T follicular helper cell (primary cell): ENCODE data around the gene STK31.
"Not testable (repeated sequence)": the region's sequence is repeated elsewhere in the genome, so short reads cannot be mapped to it uniquely, and the experiment has no call there.

Experiments
- DNase-seq: peaks from one replicate; pipeline ENCODE4 v3.0.0-alpha.2; 2020; ENCODE audit warnings: low read depth

Gene STK31

GRCh38 chr7:23788843-23789242, 78.8 kb downstream of the STK31 start:
- no peak for DNase-seq

- no peak for DNase-seq
Observed at GRCh38 chr7:23791721-23792120, 81.7 kb downstream of the STK31 start.

GRCh38 chr7:23802720-23803397, 92.8 kb downstream of the STK31 start:
- DNase-seq, result no peak

GRCh38 chr7:23804707-23805106, 94.7 kb downstream of the STK31 start:
- no peak for DNase-seq

GRCh38 chr7:23808421-23808820, 98.4 kb downstream of the STK31 start:
- DNase-seq, result no peak

GRCh38 chr7:23810099-23810498, 100.1 kb downstream of the STK31 start:
- DNase-seq, result no peak

- DNase-seq, result no peak
Observed at GRCh38 chr7:23811540-23811939, 101.5 kb downstream of the STK31 start.

GRCh38 chr7:23828125-23828524, 118.1 kb downstream of the STK31 start:
- DNase-seq, result not testable (repeated sequence)

- DNase-seq, result not testable (repeated sequence)
Observed at GRCh38 chr7:23832733-23833132, 122.7 kb downstream of the STK31 start.

GRCh38 chr7:23833405-23833804, 123.4 kb downstream of the STK31 start:
- no peak for DNase-seq

GRCh38 chr7:23844837-23845236, 134.8 kb downstream of the STK31 start:
- not testable (repeated sequence) for DNase-seq

GRCh38 chr7:23852135-23852534, 142.1 kb downstream of the STK31 start:
- no peak for DNase-seq

GRCh38 chr7:23852988-23853387, 143.0 kb downstream of the STK31 start:
- no peak for DNase-seq

GRCh38 chr7:23863209-23863787, 153.3 kb downstream of the STK31 start:
- no peak for DNase-seq

- DNase-seq, result no peak
Observed at GRCh38 chr7:23864973-23865372, 155.0 kb downstream of the STK31 start.

- no peak for DNase-seq
Observed at GRCh38 chr7:23873306-23873705, 163.3 kb downstream of the STK31 start.

GRCh38 chr7:23876526-23876925, 166.5 kb downstream of the STK31 start:
- DNase-seq, result not testable (repeated sequence)
